Keratinocyte (primary cell): ENCODE measurements around the gene MMP11.

ENCODE experiments used
- EZH2 ChIP-seq: IDR thresholded peaks from one replicate; pipeline ENCODE4 v1.6.1; 2012; ENCODE audit warnings: inconsistent platforms, mild to moderate bottlenecking, low read length, moderate library complexity
- TF ChIP-seq, protein P1 (sequence below), 3 experiments: IDR thresholded peaks in 1 of 3; conservative IDR thresholded peaks in 1 of 3; optimal IDR thresholded peaks in 1 of 3; 2 replicates in 2 of 3; 3 replicates in 1 of 3; pipeline versions ENCODE3 to v1.5.1; 2011; ENCODE audit warnings: low read length in 3 of 3, mild to moderate bottlenecking in 3 of 3, moderate library complexity in 2 of 3, control low read depth in 1 of 3, inconsistent platforms in 1 of 3; ENCODE audit not compliant: insufficient read depth in 2 of 3; ENCODE audit errors: extremely low read depth in 1 of 3

DNA sequence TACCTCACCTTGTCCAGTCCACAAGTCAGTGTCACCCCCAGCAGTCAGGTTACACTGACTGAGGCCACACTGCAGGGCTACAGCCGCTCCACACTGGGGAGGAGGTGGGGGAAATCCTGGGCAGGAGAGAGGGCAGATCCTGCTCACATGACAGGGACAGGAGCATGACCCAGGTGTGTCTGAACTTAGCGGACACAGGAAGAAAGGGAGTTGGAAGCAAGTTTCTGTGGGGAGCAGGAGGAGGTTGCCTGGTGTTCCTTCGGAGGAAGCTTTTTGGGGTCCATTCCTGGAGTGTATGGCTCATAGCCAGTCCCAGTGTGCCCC, 5.9 kb downstream of the MMP11 start:
- TF ChIP-seq, protein P1, sequence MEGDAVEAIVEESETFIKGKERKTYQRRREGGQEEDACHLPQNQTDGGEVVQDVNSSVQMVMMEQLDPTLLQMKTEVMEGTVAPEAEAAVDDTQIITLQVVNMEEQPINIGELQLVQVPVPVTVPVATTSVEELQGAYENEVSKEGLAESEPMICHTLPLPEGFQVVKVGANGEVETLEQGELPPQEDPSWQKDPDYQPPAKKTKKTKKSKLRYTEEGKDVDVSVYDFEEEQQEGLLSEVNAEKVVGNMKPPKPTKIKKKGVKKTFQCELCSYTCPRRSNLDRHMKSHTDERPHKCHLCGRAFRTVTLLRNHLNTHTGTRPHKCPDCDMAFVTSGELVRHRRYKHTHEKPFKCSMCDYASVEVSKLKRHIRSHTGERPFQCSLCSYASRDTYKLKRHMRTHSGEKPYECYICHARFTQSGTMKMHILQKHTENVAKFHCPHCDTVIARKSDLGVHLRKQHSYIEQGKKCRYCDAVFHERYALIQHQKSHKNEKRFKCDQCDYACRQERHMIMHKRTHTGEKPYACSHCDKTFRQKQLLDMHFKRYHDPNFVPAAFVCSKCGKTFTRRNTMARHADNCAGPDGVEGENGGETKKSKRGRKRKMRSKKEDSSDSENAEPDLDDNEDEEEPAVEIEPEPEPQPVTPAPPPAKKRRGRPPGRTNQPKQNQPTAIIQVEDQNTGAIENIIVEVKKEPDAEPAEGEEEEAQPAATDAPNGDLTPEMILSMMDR (optimal IDR thresholded peaks at IDR 0.05 in 1 of 3, IDR thresholded peaks at IDR 0.05 in 1 of 3, conservative IDR thresholded peaks at IDR 0.05 in 1 of 3; ENCODE audit: extremely low read depth in 1 of 3, insufficient read depth in 2 of 3, low read length in 3 of 3): no peak
- no peak for TF ChIP-seq EZH2
